Left forelimb (tissue), 1 donor: ENCODE measurements around the gene CALML5.
A peak's percentile ranks its signal among the peaks of the same experiment; 100 is the strongest.

ENCODE experiments used
- DNase-seq: peaks from one replicate; pipeline ENCODE4 v3.0.0-alpha.2; 2018; ENCODE audit warnings: low spot score

CALML5 gene

GRCh38 chr10:5500910-5501309 is 1.5 kb upstream of the CALML5 start:
- DNase-seq = no peak

GRCh38 chr10:5500162-5500670 is 846 bp upstream of the CALML5 start:
- no peak for DNase-seq

- peak; percentile 55 for DNase-seq
Measured at GRCh38 chr10:5498791-5499492, 428 bp downstream of the CALML5 start.

- peak; percentile 48 for DNase-seq
Measured at GRCh38 chr10:5497948-5498730, 1.2 kb downstream of the CALML5 start.

GRCh38 chr10:5497289-5497688 is 2.1 kb downstream of the CALML5 start:
- no peak for DNase-seq

- DNase-seq = peak; percentile 52
Measured at GRCh38 chr10:5496261-5497250, 2.8 kb downstream of the CALML5 start.

GRCh38 chr10:5494611-5495010 is 4.8 kb downstream of the CALML5 start:
- DNase-seq = no peak

GRCh38 chr10:5493691-5494090 is 5.7 kb downstream of the CALML5 start:
- no peak for DNase-seq

- no peak for DNase-seq
Measured at GRCh38 chr10:5492929-5493576, 6.3 kb downstream of the CALML5 start.

- no peak for DNase-seq
Measured at GRCh38 chr10:5492322-5492855, 7.0 kb downstream of the CALML5 start.

GRCh38 chr10:5491477-5491876 is 7.9 kb downstream of the CALML5 start:
- DNase-seq = no peak

GRCh38 chr10:5490698-5491464 is 8.5 kb downstream of the CALML5 start:
- no peak for DNase-seq

- no peak for DNase-seq
Measured at GRCh38 chr10:5490032-5490431, 9.3 kb downstream of the CALML5 start.

- DNase-seq = no peak
Measured at GRCh38 chr10:5488272-5489161, 10.9 kb downstream of the CALML5 start.

- no peak for DNase-seq
Measured at GRCh38 chr10:5486853-5487235, 12.5 kb downstream of the CALML5 start.

- no peak for DNase-seq
Measured at GRCh38 chr10:5485948-5486852, 13.2 kb downstream of the CALML5 start.

- no peak for DNase-seq
Measured at GRCh38 chr10:5485290-5485689, 14.1 kb downstream of the CALML5 start.

- no peak for DNase-seq
Measured at GRCh38 chr10:5484205-5484604, 15.2 kb downstream of the CALML5 start.
